Endothelial cell of umbilical vein (primary cell): ENCODE data around the gene PTPRD. TPM values are rescaled to one million over a fixed set of nuclear protein-coding genes. Genes with fewer than 3 reads are reported as not detected.

Experiments
- BruUV-seq: library from RNA; stranded (reverse); fragments of 400-500 nt; replicated peaks from 2 replicates; lab custom pipeline; 2021; lab: Mats Ljungman, UMichigan
- CTCF ChIA-PET: fragments of 300-600, 350-600 bp; sonication (Branson Sonifier 250); formaldehyde crosslinking; loops from one replicate; lab custom pipeline; 2021; ENCODE audit warnings: antibody characterized with exemption, inconsistent platforms; lab: Charles Lee
- POLR2A ChIA-PET: fragments of 300-600, 350-600 bp; sonication (Branson Sonifier 250); formaldehyde crosslinking; loops from one replicate; lab custom pipeline; 2021; ENCODE audit warnings: antibody characterized with exemption, inconsistent platforms; lab: Charles Lee
- DNase-seq: peaks from one replicate; pipeline ENCODE4 v3.0.0-alpha.2; 2011; ENCODE audit warnings: low read depth, low spot score
- FAIRE-seq: peaks from 2 replicates; lab custom pipeline; 2011; peaks lifted over from hg19 to GRCh38; lab: Jason Lieb, UNC
- H2AFZ ChIP-seq: 2 replicates; pipeline ENCODE4 v1.6.0; 2012; ENCODE audit warnings: low read depth, low read length, control low read depth, inconsistent platforms
- H3K27ac ChIP-seq: 2 replicates; pipeline ENCODE4 v1.5.1; 2011; ENCODE audit warnings: low read depth, mild to moderate bottlenecking, control low read depth, low read length, moderate library complexity; ENCODE audit not compliant: insufficient read depth
- H3K27me3 ChIP-seq, 2 experiments: 2 replicates each; pipeline versions ENCODE4 v1.6.0 to v1.6.1; 2011; ENCODE audit warnings: low read length in 2 of 2, mixed read lengths in 1 of 2; ENCODE audit not compliant: control insufficient read depth in 2 of 2, insufficient read depth in 2 of 2
- H3K36me3 ChIP-seq, 2 experiments: 2 replicates in 1 of 2; 3 replicates in 1 of 2; pipeline ENCODE4 v1.5.1; 2011; ENCODE audit warnings: low read length in 2 of 2, mild to moderate bottlenecking in 1 of 2, moderate library complexity in 1 of 2; ENCODE audit not compliant: control insufficient read depth in 2 of 2, insufficient read depth in 2 of 2; ENCODE audit errors: extremely low read depth in 1 of 2
- H3K4me1 ChIP-seq: 3 replicates; pipeline ENCODE4 v1.5.1; 2011; ENCODE audit warnings: mild to moderate bottlenecking, low read length; ENCODE audit not compliant: control insufficient read depth, insufficient read depth; ENCODE audit errors: extremely low read depth
- H3K4me2 ChIP-seq: 2 replicates; pipeline ENCODE4 v1.6.1; 2011; ENCODE audit warnings: low read length, control low read depth, mixed read lengths; ENCODE audit not compliant: insufficient read depth
- H3K4me3 ChIP-seq, 3 experiments: fragments of 200-600 bp in 1 of 3; sonication (generic), shearing (Covaris generic) in 1 of 3; replicated peaks in 1 of 3; 2 replicates each; pipeline ENCODE4 v1.5.1; 2011 to 2016; ENCODE audit warnings: control low read depth in 3 of 3, low read length in 3 of 3, mild to moderate bottlenecking in 2 of 3, inconsistent platforms in 1 of 3, low read depth in 1 of 3, moderate library complexity in 1 of 3; ENCODE audit not compliant: insufficient read depth in 1 of 3
- H3K79me2 ChIP-seq: 2 replicates; pipeline ENCODE4 v1.6.0; 2012; ENCODE audit warnings: low read length, inconsistent platforms; ENCODE audit not compliant: control insufficient read depth, insufficient read depth
- H3K9ac ChIP-seq: replicated peaks from 2 replicates; pipeline ENCODE3; 2011; ENCODE audit warnings: low read length, control low read depth; ENCODE audit not compliant: insufficient read depth; ENCODE audit errors: extremely low read depth
- H3K9me1 ChIP-seq: replicated peaks from 3 replicates; pipeline ENCODE4 v1.6.0; 2011; ENCODE audit warnings: mild to moderate bottlenecking, low read length; ENCODE audit not compliant: control insufficient read depth, insufficient read depth; ENCODE audit errors: extremely low read depth
- H3K9me3 ChIP-seq: replicated peaks from 2 replicates; pipeline ENCODE4 v1.5.1; 2012; ENCODE audit warnings: low read length, inconsistent platforms; ENCODE audit not compliant: control insufficient read depth, insufficient read depth
- H4K20me1 ChIP-seq: replicated peaks from 2 replicates; pipeline ENCODE3; 2011; ENCODE audit warnings: mild to moderate bottlenecking, low read length; ENCODE audit not compliant: control insufficient read depth, insufficient read depth; ENCODE audit errors: extremely low read depth
- CTCF ChIP-seq, 2 donors: IDR thresholded peaks; 1 replicate in 1 of 2; 2 replicates in 1 of 2; pipeline ENCODE4 v1.5.1; 2011; ENCODE audit warnings: low read length in 2 of 2, mild to moderate bottlenecking in 2 of 2, moderate library complexity in 2 of 2, control low read depth in 1 of 2, inconsistent platforms in 1 of 2, low read depth in 1 of 2; ENCODE audit not compliant: insufficient read depth in 1 of 2; ENCODE audit errors: extremely low read depth in 1 of 2
- EZH2 ChIP-seq: IDR thresholded peaks from 2 replicates; pipeline ENCODE4 v1.6.1; 2012; ENCODE audit warnings: borderline replicate concordance, low read depth, mild to moderate bottlenecking, moderate library complexity, low read length, inconsistent platforms; ENCODE audit not compliant: severe bottlenecking
- FOS ChIP-seq: IDR thresholded peaks from 2 replicates; pipeline ENCODE4 v1.6.1; 2011; ENCODE audit warnings: mild to moderate bottlenecking, low read length, moderate library complexity, borderline replicate concordance; ENCODE audit not compliant: insufficient read depth
- GATA2 ChIP-seq: IDR thresholded peaks from 2 replicates; pipeline ENCODE4 v1.7.0; 2011; ENCODE audit warnings: low read depth, mild to moderate bottlenecking, moderate library complexity, mixed read lengths, low read length; ENCODE audit not compliant: insufficient read length, insufficient read depth
- JUN ChIP-seq: IDR thresholded peaks from 2 replicates; pipeline ENCODE4 v1.6.1; 2011; ENCODE audit warnings: borderline replicate concordance, low read depth; ENCODE audit not compliant: insufficient read length, insufficient read depth
- MAX ChIP-seq: IDR thresholded peaks from 2 replicates; pipeline ENCODE4 v1.6.1; 2011; ENCODE audit not compliant: insufficient read depth, insufficient read length
- MYC ChIP-seq: IDR thresholded peaks from one replicate; pipeline ENCODE4 v1.6.1; 2011; ENCODE audit warnings: mild to moderate bottlenecking, low read depth, low read length
- POLR2A ChIP-seq: IDR thresholded peaks from 2 replicates; pipeline ENCODE4 v1.6.1; 2012; ENCODE audit warnings: low read depth, mild to moderate bottlenecking, control low read depth, low read length
- POLR2AphosphoS5 ChIP-seq: IDR thresholded peaks from 2 replicates; pipeline ENCODE4 v1.6.1; 2012; ENCODE audit warnings: low read depth, mild to moderate bottlenecking, control low read depth, low read length, moderate library complexity; ENCODE audit not compliant: insufficient read depth
- dilution Hi-C: fragments of 300-500 bp; cut with MboI; formaldehyde crosslinking; loops from one replicate; pipeline ENCODE4 v1.15.0; 2019; ENCODE audit warnings: low sequenced_read_pairs; ENCODE audit not compliant: extremely low pct_ligation_motif_present
- intact Hi-C: fragments of 100-400 bp; cut with micrococcal nuclease; formaldehyde crosslinking; loops from one replicate; pipeline ENCODE4 v1.10.0; 2022
- polyA plus RNA-seq, 4 experiments: library from polyadenylated mRNA; depleted of rRNA in 3 of 4; stranded (reverse) in 3 of 4; unstranded in 1 of 4; fragments of >200 nt; gene quantifications; 2 replicates each; pipeline versions ENCODE4 v1.2.1 to v1.2.3, GENCODE V29; 2011 to 2012; ENCODE audit warnings: missing spikeins in 1 of 4
- total RNA-seq: library from RNA; stranded (reverse); gene quantifications from 2 replicates; pipeline ENCODE4 v1.2.3, GENCODE V29; 2021

PTPRD gene
- total and polyA plus RNA-seq, 2 donors (not counting 3 experiments of a cell fraction or from before 2014, with no cell fraction given), result 5.5 to 5.7 TPM

- no peaks in the 10 kb centered on the region for H3K27me3 ChIP-seq
- no peaks in the 10 kb centered on the region for H4K20me1 ChIP-seq
- no peaks in the 10 kb centered on the region for H3K9me3 ChIP-seq
- CTCF ChIA-PET, result no interaction called here
- no peaks in the 10 kb centered on the region for H3K36me3 ChIP-seq
- no peak overlapping the region for H2AFZ ChIP-seq
- H3K79me2 ChIP-seq, result no peaks in the 10 kb centered on the region
- H3K27ac ChIP-seq, result no peak overlapping the region
- FAIRE-seq (no peak), DNase-seq (peak; percentile 1)
- H3K4me2 ChIP-seq, result no peak overlapping the region
- no peak overlapping the region for H3K9ac ChIP-seq
- no peak overlapping the region for H3K4me3 ChIP-seq
- intact Hi-C loops, result loop anchor here (1.0 to 10.0 kb wide), 2 partner anchors 442 to 1783 kb away; no protein-coding TSS in a partner anchor
- TF ChIP-seq FOS (no peak), CTCF (IDR thresholded peaks at IDR 0.05; ENCODE audit: extremely low read depth in 1 of 2, insufficient read depth in 1 of 2, low read depth in 1 of 2, low read length in 2 of 2) (peak; percentile 40 to 42), MAX (no peak), POLR2AphosphoS5 (no peak)
- dilution Hi-C loops, result no loop called here
- H3K4me1 ChIP-seq, result no peaks in the 10 kb centered on the region
- BruUV-seq, result no TSS peak
- no peaks in the 10 kb centered on the region for H3K9me1 ChIP-seq
- POLR2A ChIA-PET, result no interaction called here
These were observed 1259.8 kb downstream of the PTPRD start for GRCh38 chr9:9352877-9353481.

- intact Hi-C loops, result loop anchor here (2.0 kb wide), 1 partner anchor 46 kb away; no protein-coding TSS in a partner anchor
- no peak for TF ChIP-seq EZH2
- no peak for TF ChIP-seq JUN
- TF ChIP-seq POLR2AphosphoS5, result no peak
- no peak for TF ChIP-seq MAX
- TF ChIP-seq MYC, result no peak
- TF ChIP-seq CTCF (IDR thresholded peaks at IDR 0.05; ENCODE audit: extremely low read depth in 1 of 2, insufficient read depth in 1 of 2, low read depth in 1 of 2, low read length in 2 of 2), result no peak
- TF ChIP-seq POLR2A, result no peak
- no peak for TF ChIP-seq GATA2
- TF ChIP-seq FOS, result no peak
- FAIRE-seq, result no peak
- no peak overlapping the region for H3K4me2 ChIP-seq
- H3K4me1 ChIP-seq, result no peaks in the 10 kb centered on the region
- no peaks in the 10 kb centered on the region for H3K27me3 ChIP-seq
- H3K4me3 ChIP-seq, result no peak overlapping the region
- CTCF ChIA-PET, result no interaction called here
- POLR2A ChIA-PET, result no interaction called here
- H3K79me2 ChIP-seq, result no peaks in the 10 kb centered on the region
- H3K9me1 ChIP-seq, result no peaks in the 10 kb centered on the region
- BruUV-seq, result no TSS peak
- no peaks in the 10 kb centered on the region for H4K20me1 ChIP-seq
- dilution Hi-C loops, result no loop called here
- H2AFZ ChIP-seq, result no peak overlapping the region
- H3K27ac ChIP-seq, result no peak overlapping the region
- no peak for DNase-seq
- H3K36me3 ChIP-seq, result no peaks in the 10 kb centered on the region
- no peak overlapping the region for H3K9ac ChIP-seq
- H3K9me3 ChIP-seq, result no peaks in the 10 kb centered on the region
These were observed 1271.6 kb downstream of the PTPRD start for GRCh38 chr9:9341203-9341602.
